HEK293 (cell line): ENCODE measurements around the gene TIMM17A.

Source experiments
- ZNF76 ChIP-seq: fragments of 450-650 bp; formaldehyde crosslinking; IDR thresholded peaks from 2 replicates; pipeline ENCODE4; 2016; ENCODE audit warnings: low read depth, missing biosample characterization, missing genetic modification characterization, borderline replicate concordance
- ZNF837 ChIP-seq: fragments of 450-650 bp; formaldehyde crosslinking; IDR thresholded peaks from 2 replicates; pipeline ENCODE4 v1.5.1; 2016; ENCODE audit warnings: missing biosample characterization, missing genetic modification characterization
- TF ChIP-seq, protein P1 (sequence below): fragments of 450-650 bp; formaldehyde crosslinking; IDR thresholded peaks from 2 replicates; pipeline ENCODE4 v1.5.1; 2016; ENCODE audit warnings: missing biosample characterization, missing genetic modification characterization

DNA sequence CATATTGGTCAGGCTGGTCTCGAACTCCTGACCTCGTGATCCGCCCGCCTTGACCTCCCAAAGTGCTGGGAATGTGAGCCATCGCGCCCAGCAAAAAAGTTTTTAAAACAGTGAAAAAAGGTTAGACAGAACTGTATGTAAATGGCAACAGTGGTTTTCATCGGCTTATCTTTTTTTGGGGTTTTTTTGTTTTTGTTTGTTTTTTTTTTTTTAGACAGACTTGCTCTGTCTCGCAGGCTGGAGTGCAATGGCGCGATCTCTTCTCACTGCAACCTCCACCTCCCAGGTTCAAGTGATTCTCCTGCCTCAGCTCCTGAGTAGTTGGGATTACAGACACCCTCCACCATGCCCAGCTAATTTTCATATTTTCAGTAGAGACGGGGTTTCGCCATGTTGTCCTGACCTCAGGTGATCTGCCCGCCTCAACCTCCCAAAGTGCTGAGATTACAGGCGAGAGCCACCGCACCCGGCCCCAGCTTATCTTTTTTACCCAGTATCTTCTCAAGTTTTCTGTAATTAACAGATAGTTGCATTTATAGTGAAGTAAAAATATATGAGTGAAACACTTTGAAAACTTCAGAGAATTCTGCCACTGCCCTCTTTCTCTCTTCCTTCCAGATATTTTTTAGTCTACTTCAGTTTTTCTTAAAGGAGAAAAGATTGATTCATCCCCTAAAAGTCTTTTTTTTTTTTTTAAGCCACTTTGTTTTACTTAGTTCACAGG, 13.1 kb downstream of the TIMM17A start:
- TF ChIP-seq, protein P1, sequence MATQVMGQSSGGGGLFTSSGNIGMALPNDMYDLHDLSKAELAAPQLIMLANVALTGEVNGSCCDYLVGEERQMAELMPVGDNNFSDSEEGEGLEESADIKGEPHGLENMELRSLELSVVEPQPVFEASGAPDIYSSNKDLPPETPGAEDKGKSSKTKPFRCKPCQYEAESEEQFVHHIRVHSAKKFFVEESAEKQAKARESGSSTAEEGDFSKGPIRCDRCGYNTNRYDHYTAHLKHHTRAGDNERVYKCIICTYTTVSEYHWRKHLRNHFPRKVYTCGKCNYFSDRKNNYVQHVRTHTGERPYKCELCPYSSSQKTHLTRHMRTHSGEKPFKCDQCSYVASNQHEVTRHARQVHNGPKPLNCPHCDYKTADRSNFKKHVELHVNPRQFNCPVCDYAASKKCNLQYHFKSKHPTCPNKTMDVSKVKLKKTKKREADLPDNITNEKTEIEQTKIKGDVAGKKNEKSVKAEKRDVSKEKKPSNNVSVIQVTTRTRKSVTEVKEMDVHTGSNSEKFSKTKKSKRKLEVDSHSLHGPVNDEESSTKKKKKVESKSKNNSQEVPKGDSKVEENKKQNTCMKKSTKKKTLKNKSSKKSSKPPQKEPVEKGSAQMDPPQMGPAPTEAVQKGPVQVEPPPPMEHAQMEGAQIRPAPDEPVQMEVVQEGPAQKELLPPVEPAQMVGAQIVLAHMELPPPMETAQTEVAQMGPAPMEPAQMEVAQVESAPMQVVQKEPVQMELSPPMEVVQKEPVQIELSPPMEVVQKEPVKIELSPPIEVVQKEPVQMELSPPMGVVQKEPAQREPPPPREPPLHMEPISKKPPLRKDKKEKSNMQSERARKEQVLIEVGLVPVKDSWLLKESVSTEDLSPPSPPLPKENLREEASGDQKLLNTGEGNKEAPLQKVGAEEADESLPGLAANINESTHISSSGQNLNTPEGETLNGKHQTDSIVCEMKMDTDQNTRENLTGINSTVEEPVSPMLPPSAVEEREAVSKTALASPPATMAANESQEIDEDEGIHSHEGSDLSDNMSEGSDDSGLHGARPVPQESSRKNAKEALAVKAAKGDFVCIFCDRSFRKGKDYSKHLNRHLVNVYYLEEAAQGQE (tag by site-specific recombination) = no peak
- TF ChIP-seq ZNF837 = no peak
- TF ChIP-seq ZNF76 (tag by site-specific recombination) = no peak
